COLO668 (cell line): ENCODE data around the gene SLIT3.
"Not testable (repeated sequence)": the region's sequence is repeated elsewhere in the genome, so short reads cannot be mapped to it uniquely, and the experiment has no call there.

Experiments used
- DNase-seq: peaks from one replicate; lab custom pipeline; 2025; ENCODE audit not compliant: unreplicated experiment; lab: John Stamatoyannopoulos, UW

SLIT3 gene

DNA sequence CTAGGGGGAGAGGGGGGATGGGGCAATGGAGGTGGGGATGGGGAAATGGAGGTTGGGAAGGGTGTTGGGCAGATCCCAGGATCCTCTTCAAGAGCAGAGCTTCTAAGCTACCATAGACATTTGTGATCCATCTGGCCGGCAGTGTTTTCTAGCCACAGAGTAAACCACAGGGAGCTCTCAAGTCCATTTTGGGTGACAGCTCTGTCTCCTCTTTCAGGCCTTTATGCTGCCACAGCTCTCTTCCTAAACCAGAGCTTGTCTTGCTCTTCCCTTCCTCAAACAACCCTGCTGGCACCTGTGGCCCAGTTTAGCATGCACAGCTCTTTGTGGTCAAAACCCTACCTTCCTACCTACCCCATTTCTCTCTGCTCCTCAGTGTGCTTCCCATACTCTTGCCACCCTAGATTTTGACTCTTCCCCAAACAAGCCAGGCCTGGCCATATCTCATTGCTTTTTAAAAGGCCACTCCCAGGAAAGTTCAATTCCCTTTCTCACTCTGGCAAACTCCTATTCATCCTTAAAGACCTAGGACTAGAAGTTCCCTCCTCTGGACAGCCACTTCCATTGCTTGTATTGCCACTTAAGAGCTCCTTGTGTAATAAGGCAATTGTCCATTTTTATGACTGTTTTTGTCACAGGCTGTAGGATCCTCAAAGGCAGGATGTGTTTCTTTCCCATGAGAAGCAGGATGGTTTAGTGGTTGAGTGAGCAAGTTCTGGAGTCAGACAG, 637.5 kb downstream of the SLIT3 start:
- no peak for DNase-seq

- DNase-seq: no peak
These were observed 639.1 kb downstream of the SLIT3 start for GRCh38 chr5:168661593-168662485.

DNA sequence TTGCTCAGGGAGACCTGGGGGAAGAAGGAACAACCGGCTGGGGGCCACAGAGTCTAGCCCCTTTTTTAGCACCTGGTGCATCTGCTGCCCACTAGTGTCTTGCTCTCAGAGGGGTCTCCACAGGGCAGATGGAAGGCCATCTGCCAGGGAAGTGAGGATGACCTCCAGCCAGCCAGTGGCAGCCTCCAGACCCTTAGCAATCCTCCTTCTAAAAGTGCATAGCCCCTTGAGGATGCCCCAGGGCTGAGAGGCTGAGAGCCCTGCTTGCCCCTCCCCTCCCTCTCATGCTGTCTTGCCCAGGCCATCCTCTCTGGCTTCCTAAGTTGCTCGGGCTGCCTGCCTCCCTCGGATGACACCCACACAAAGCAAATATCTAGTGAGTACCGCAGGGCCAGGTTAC, 640.2 kb downstream of the SLIT3 start:
- DNase-seq: no peak

GRCh38 chr5:168659286-168659847, 641.6 kb downstream of the SLIT3 start:
- no peak for DNase-seq

DNA sequence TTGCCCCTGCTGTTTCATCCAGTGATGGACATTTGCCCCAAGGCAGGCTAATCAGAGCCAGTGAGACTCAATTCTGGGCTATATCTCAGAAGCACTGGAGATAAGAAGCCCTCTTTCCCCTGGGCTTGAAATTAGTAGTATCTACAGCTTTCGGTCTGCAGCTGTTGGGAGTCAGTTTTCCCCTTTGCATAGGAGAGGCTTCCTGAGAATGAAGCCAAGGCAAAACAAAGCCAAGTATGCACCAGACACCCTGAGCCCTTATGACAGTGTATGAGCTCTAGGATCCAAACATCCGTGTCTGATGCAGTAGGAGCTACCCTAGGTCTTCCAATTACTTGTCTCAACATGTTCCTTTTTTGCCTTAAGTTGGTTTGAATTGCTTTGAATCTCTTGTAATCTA, 642.5 kb downstream of the SLIT3 start:
- DNase-seq: no peak

- DNase-seq: no peak
These were observed 644.3 kb downstream of the SLIT3 start for GRCh38 chr5:168656633-168657032.

DNA sequence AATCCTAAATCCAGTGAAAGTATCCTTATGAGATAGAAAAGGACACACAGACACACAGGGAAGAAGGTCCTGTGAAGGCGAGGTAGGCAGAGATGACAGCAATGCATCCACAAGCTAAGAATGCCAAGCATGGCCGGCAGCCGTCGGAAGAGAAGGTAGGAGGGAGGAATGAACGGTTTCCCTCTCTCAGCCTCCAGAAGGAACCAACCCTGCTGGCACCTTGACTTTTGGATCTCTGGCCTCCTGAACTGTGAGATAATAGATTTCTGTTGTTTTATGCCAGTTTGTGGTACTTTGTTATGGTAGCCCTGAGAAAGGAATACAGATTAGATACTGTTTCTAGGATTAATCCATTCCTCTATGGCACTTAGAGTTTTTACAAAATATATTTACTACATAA, 645.6 kb downstream of the SLIT3 start:
- no peak for DNase-seq

DNA sequence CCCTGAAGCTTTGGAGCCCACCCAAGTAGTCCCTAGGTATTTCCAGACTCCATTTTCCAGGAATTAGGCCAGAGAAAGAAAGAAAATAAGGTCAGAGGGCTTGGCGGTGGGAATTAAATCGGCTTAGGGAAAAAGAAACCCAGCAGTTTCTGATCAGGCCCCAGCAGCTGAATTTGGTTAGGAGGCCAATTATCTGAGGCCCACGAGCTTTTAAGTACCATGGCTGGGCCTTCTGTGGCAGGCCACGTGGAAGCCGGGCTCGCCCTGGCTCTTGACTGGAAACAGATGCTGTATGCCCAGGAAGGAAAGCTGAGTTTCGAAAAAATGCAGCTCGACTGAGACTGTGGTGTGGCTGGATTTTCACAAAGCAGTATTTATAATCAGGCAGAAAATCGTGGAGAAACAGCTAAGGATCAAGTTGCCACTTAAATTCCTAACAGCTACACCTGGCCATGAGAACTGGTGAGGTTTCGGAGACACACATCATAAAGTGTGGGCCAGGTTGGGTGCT, 646.7 kb downstream of the SLIT3 start:
- DNase-seq: no peak

GRCh38 chr5:168653626-168654025, 647.3 kb downstream of the SLIT3 start:
- no peak for DNase-seq

DNA sequence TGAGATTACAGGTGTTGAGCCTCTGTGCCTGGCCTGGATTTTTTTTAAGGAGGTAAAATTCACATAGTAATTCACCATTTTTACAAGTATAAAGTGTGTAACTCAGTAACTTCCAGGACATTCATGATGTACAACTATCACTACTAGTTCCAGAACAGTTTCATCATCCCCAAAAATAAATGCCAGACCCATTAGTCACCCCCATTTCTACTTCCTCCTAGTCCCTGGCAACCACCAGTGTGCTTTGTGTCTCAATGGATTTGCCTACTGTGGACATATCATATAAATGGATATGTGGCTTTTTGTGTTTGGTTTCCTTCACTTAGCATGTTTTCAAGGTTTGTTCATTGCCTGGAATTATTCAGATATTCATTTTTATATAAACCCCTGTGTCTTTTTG, 649.3 kb downstream of the SLIT3 start:
- DNase-seq: no peak

DNA sequence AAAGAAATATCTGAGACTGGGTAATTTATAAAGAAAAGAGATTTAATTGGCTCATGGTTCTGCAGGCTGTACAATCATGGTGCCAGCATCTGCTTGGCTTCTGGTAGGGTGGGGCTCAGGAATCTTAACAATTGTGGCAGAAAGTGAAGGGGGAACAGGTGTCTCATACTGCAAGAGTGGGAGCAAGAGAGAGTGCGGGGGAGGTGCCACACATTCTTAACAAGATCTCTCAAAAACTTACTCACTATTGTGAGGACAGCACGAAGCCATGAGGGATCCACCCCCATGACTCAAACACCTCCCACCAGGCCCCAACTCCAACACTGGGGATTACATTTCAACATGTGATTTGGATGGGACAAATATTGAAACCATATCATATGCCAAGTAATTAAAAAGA, 651.6 kb downstream of the SLIT3 start:
- no peak for DNase-seq

GRCh38 chr5:168648576-168648975, 652.4 kb downstream of the SLIT3 start:
- DNase-seq: no peak

DNA sequence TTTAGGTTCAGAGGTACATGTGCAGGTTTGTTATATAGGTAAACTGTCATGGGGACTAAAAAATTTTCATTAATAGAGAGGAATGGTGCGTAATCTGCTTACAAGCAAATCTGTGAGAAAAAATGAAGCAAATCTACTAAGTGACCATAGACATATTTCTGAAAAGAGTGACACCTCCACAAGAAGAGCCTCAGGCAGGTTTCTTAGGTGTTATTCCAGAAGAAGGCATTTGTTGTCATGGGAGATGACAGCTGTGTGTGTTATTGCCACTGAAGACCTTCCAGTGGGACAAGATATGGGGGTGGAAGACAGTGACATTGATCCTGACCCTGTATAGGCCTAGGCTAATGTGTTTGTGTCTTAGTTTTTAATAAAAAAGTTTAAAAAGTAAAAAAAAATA, 652.9 kb downstream of the SLIT3 start:
- no peak for DNase-seq

DNA sequence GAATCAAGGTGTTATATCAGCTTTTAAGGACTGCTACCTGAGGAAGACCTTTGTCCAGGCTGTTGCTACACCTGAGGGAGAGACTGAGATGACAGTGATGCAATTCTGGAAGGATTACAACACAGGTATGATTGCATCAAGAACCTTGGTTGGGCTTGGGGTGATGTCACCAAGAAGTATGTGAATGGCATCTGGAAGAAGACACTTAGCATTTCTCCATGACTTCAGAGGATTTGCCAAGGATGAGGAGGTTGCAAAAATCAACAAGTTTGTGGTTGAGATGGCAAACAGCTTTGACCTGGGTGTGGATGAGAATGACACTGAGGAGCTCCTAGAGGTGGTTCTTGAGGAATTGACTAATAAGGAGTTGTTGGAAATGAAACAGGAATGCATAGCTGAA, 653.9 kb downstream of the SLIT3 start:
- DNase-seq: no peak

DNA sequence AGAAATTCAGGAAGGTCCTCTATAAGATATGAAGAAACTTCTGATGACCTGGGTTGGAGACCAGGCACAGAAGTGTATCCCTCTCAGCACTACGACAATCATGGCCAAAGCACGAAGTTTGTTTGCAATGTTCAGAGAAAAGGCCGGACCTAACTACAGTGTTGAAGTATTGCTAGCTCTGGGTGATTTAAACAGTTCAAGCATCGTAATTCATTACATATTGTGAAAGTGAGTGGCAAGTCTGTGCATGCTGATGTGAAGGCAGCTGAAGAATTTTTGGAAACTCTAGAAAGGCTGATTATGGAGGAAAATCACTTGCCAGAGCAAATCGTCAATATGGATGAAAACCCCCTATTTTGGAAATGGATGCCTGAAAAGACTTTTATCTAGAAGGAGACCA, 654.6 kb downstream of the SLIT3 start:
- no peak for DNase-seq

DNA sequence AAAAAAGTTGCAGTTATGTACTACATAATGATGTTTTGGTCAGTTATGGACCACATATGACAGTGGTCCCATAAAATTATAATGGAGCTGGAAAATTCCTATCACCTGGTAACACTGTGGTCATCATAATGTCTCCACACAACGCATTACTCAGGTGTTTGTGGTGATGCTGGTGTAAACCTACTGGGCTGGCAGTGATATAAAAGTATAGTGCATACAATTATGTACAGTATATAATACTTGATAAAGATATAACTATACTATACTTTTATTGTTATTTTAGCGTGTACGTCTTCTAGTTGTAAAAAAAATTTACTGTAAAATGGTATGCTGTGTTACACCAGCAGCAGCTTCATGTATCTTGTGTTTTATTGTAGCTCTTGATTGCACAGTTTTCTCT, 655.7 kb downstream of the SLIT3 start:
- DNase-seq: no peak

DNA sequence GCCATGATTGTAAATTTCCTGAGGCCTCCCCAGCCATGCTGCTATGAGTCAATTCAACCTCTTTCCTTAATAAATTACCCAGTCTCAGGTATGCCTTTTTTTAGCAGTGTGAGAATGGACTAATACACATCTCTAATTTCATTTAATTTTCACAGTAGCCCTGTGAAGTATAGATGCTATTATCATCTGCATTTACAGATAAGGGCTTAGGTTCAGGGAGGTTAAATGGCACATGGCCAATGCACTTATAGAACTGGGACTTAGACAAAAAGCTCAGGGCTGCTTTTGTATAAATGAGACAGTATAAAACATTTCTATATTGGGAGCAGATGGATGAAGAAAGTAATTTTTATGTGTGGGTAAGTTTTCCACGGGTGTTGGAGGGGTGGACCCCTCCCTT, 658.9 kb downstream of the SLIT3 start:
- no peak for DNase-seq

DNA sequence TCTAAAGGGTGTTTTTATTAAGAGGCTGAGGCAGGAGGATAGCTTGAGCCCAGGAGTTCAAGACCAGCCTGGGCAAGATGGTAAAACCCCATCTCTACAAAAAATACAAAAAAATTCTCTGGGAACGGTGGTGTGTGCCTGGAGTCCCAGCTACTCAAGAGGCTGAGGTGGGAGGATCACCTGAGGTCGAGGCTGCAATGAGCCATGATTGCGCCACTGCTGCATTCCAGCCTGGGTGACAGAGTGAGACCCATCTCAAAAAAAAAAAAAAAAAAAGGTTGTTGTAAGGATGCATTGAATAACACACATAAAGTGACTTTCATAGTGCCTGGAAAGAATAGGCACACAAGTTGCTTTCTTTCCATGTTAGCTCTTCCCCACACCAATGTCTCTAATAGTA, 662.1 kb downstream of the SLIT3 start:
- DNase-seq: not testable (repeated sequence)

GRCh38 chr5:168637793-168638192, 663.1 kb downstream of the SLIT3 start:
- DNase-seq: no peak

DNA sequence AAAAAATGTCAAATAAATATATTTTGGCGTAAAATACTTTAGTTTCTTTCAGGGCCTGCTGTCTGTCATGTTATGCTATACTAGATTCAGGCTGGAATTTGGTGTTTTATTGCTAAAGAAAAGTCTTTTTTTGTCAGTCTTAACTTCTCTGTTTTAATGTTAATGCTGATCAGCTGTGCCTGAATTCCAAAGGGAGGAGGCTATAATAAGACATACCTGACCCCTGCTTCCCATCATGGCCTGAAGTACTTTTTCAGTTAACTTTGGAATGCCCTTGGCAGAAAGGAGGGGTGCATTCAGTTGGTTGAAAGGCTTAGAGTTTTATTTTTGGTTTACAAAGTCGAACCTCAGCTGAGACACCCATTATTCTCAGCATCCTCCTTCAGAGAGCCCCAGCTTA, 663.7 kb downstream of the SLIT3 start:
- DNase-seq: no peak

GRCh38 chr5:168630958-168631357, 670.0 kb downstream of the SLIT3 start:
- not testable (repeated sequence) for DNase-seq

- DNase-seq: no peak
These were observed 676.0 kb downstream of the SLIT3 start for GRCh38 chr5:168624850-168625364.
